HCT116 (cell line): Measurements from ENCODE around the gene RPS25. TPM values are rescaled to one million over a fixed set of nuclear protein-coding genes. Genes with fewer than 3 reads are reported as not detected.

Source experiments
- ATF3 ChIP-seq: IDR thresholded peaks from 2 replicates; pipeline ENCODE4 v1.6.1; 2012
- CBX3 ChIP-seq: IDR thresholded peaks from 2 replicates; pipeline ENCODE4 v1.6.1; 2012; ENCODE audit warnings: low read depth
- CEBPB ChIP-seq: IDR thresholded peaks from 2 replicates; pipeline ENCODE4 v1.6.1; 2012; ENCODE audit warnings: low read depth
- EGR1 ChIP-seq: IDR thresholded peaks from 2 replicates; pipeline ENCODE4 v1.6.1; 2012; ENCODE audit warnings: low read depth
- EZH2 ChIP-seq: fragments of 200-600 bp; sonication (generic); IDR thresholded peaks from 2 replicates; pipeline ENCODE4 v1.6.1; 2017; ENCODE audit warnings: antibody characterized with exemption, mixed run types
- EZH2phosphoT487 ChIP-seq: fragments of 200-600 bp; IDR thresholded peaks from 2 replicates; pipeline ENCODE4 v1.6.1; 2018; ENCODE audit warnings: antibody characterized with exemption, borderline replicate concordance
- JUND ChIP-seq: IDR thresholded peaks from 2 replicates; pipeline ENCODE4 v1.6.1; 2012
- MAX ChIP-seq: IDR thresholded peaks from 2 replicates; pipeline ENCODE4 v1.6.1; 2012
- POLR2A ChIP-seq: IDR thresholded peaks from 2 replicates; pipeline ENCODE4 v1.7.0; 2011; ENCODE audit warnings: borderline replicate concordance; ENCODE audit not compliant: insufficient read depth, insufficient read length; ENCODE audit errors: extremely low read depth
- RAD21 ChIP-seq: IDR thresholded peaks from 2 replicates; pipeline ENCODE4 v1.6.1; 2012; ENCODE audit warnings: low read depth, mild to moderate bottlenecking
- SIN3A ChIP-seq: IDR thresholded peaks from 2 replicates; pipeline ENCODE4 v1.6.1; 2012; ENCODE audit warnings: low read depth
- SP1 ChIP-seq: IDR thresholded peaks from 2 replicates; pipeline ENCODE4 v1.6.1; 2012; ENCODE audit warnings: low read depth
- SRF ChIP-seq: IDR thresholded peaks from 2 replicates; pipeline ENCODE4 v1.6.1; 2012; ENCODE audit warnings: low read depth
- YY1 ChIP-seq: IDR thresholded peaks from 2 replicates; pipeline ENCODE4 v1.6.1; 2011; ENCODE audit warnings: low read length, low read depth, moderate library complexity, mild to moderate bottlenecking; ENCODE audit not compliant: insufficient replicate concordance; ENCODE audit errors: extremely low read depth
- ZBTB33 ChIP-seq: IDR thresholded peaks from 2 replicates; pipeline ENCODE4 v1.6.1; 2011; ENCODE audit warnings: mild to moderate bottlenecking, low read length, moderate library complexity; ENCODE audit not compliant: insufficient replicate concordance; ENCODE audit errors: extremely low read depth
- ZFX ChIP-seq: fragments of 450-650 bp; IDR thresholded peaks from 2 replicates; pipeline ENCODE4 v1.6.1; 2017
- total RNA-seq: library from RNA; stranded (reverse); gene quantifications from one replicate; pipeline ENCODE4 v1.2.1, GENCODE V29; 2021; ENCODE audit not compliant: unreplicated experiment

Gene RPS25
- total RNA-seq, 1 experiment from 2014 or later = 1,404 TPM

- TF ChIP-seq SP1 (peak; percentile 58; the same call in 1 of the 2 replicates), SRF (no peak), YY1 (peak; percentile 98), RAD21 (no peak), CEBPB (no peak), ZFX (no peak), MAX (peak; percentile 86), ZBTB33 (peak; percentile 52), SIN3A (peak; percentile 97), EZH2phosphoT487 (no peak), CBX3 (no peak), POLR2A (peak; percentile 35), EGR1 (peak; percentile 44; the same call in 1 of the 2 replicates), EZH2 (no peak), JUND (peak; percentile 1; the same call in 1 of the 2 replicates), ATF3 (no peak)
These were observed 49.5 kb upstream of the RPS25 start, which contains the start of gene VPS11 (continued) for GRCh38 chr11:119067371-119068222.
